Inferior parietal cortex (tissue), 1 donor: ENCODE results near the gene MARK4.
"Not testable (repeated sequence)": the region's sequence is repeated elsewhere in the genome, so short reads cannot be mapped to it uniquely, and the experiment has no call there.

Experiments
- DNase-seq: peaks from one replicate; pipeline ENCODE4 v3.0.0-alpha.2; 2016; ENCODE audit errors: extremely low spot score

Gene MARK4

DNA sequence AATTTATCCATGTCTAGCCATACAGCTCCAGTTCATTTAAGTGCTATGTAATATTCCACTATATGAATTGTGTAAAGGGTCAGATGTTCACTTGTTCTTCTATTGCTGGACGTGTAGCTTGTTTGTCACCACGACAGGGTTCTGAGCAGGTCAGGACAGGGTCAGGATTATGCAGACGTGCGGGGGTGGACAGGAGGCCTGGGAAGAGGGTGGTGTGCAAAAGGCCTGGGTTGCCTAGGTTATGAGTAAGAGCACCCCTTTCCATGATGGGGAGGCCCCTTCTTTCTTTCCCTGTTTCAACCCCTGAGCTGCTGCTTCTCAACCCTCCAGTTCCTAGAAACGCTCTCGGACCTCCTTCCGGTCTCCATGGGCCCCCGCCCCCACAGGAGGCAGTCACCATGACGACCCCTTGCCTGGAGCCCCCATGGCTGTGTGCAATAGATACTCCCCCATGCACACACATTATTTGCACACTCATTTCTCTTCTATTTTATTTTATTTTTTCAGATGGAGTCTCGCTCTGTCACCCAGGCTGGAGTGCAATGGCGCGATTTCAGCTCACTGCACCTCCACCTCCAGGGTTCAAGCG is 7.8 kb upstream of the MARK4 start:
- no peak for DNase-seq

DNA sequence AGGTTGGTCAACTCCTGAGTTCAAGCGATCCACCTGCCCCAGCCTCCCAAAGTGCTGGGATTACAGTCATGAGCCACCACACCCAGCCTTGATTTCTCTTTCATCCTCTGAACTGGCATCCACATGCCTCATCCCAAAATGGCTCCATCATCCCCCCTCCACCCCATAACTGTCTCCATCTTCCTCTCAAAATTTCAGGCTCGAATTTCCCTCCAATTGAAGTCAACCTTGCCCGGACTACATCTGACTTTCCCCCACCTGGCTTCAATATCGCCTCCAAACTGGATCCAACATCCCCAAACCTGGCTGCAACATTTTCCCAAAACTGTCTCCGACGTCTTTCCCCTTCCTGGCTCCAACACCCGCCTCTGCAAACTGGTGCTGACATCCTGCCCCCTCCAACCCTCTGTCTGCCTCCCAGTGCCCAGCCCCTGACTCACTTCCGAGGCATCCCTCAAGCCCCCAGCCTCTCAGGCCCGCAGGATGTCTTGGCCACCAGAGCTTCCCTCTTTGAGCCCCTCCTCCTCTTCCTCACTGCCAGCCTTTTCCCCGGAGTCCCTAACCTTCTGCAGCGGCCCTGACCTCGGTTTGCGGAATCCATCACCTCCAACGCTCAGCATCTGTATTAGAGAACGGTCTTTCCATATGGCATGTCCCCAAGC is 6.8 kb upstream of the MARK4 start:
- no peak for DNase-seq

- DNase-seq, result no peak
Observed at GRCh38 chr19:45245334-45245787, 5.7 kb upstream of the MARK4 start, which contains the start of gene EXOC3L2. TSS of gene EXOC3L2 (minus strand) at chr19:45245407. CDS start at chr19:45239045, 6,362 bp downstream.

- no peak for DNase-seq
Observed at GRCh38 chr19:45245826-45246225, 5.2 kb upstream of the MARK4 start.

GRCh38 chr19:45247136-45247535 is 3.9 kb upstream of the MARK4 start:
- DNase-seq, result no peak

DNA sequence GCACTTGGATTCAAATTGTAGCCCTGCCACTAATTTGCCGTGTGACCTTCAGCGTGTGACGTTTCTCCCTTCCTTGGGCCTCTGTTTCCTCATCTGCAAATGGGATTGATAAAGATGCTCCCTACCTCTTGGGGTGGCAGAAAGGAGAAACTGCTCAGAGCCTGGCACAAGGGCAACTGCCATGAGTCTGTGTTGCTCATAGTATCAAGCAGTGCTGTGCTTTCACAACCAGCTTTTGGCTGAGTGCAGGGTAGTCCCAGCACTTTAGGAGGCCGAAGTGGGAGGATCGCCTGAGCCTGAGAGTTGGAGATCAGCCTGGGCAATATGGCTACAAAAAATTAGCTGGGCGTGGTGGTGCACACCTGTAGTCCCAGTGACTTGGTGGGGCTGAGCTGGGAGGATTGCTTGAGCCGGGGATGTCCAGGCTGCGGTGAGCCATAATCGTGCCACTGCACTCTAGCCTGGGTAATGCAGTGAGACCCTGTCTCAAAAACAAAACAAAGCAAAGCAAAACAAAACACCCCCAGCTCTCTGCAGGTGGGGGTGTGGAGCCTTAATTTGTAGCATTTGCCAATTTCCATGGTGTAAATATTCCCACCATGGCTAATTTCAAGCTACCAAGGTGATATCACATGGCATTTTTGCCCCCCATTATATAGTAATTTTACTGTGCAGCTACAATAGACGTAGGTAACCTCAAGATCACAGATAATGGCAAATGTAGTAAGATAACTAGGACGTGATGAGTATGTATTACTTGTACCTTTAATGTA is 1.6 kb upstream of the MARK4 start:
- DNase-seq, result no peak

GRCh38 chr19:45250216-45250831 is 747 bp upstream of the MARK4 start:
- DNase-seq, result no peak

GRCh38 chr19:45251452-45252354 is 632 bp downstream of the MARK4 start:
- DNase-seq, result no peak

DNA sequence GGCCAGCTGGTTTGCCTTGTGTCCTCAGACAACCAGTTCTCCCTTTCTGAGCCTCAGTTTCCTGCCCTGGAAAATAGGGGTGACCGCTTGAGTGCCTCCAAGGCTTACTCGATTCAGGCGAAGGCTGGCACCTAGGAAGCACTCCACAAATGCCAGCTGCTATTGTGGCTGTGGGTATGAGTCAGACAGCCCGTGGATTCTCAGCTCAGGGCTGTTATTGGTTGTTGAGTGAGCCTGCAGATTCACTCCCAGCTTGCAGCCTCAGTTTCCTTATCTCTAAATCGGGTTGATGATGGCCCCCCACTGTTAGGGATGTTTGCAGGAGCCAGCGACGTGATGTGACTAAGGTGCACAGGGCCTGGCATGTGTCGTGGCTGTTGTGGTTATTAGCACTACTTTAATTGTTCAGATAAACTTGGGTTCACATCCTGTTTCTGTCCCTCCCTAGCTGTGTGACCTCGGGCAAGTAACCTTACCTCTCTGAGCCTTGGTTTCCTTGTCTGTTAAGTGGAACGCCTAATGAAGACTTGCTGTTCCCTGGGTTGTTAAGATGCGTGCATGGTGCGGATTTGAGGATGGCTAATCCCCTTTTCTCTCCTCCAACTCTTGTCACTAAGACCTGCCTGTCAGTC is 2.4 kb downstream of the MARK4 start:
- DNase-seq, result no peak

- no peak for DNase-seq
Observed at GRCh38 chr19:45254044-45254531, 3.0 kb downstream of the MARK4 start.

- no peak for DNase-seq
Observed at GRCh38 chr19:45255611-45256157, 4.6 kb downstream of the MARK4 start.

DNA sequence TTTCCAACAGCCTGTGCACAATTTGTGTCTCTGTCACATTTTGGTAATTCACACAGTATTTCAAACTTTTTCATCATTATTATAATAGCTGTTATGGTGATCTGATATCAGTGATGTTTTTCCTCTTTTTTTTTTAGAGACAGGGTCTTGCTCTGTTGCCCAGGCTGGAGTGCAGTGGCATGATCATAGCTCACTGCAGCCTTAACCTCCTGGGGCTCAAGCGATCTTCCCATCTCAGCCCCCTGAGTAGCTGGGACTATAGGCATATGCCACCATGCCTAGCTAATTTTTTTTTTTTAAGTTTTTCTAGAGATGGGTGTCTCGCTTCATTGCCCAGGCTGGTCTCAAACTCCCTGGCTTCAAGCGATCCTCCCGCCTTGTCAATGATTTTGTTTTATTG is 5.8 kb downstream of the MARK4 start:
- no peak for DNase-seq

DNA sequence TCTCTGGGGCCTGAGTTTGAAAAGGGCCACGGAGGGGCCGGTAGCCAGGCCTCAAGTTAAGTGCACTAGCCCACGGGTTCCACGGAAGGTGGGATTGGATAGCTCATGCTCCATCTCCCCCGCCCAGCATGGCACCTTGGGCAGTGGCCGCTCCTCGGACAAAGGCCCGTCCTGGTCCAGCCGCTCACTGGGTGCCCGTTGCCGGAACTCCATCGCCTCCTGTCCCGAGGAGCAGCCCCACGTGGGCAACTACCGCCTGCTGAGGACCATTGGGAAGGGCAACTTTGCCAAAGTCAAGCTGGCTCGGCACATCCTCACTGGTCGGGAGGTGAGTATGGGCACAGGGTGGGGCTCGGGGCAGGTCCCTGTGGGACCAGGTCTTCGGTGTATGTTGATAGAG is 7.8 kb downstream of the MARK4 start:
- DNase-seq, result no peak

DNA sequence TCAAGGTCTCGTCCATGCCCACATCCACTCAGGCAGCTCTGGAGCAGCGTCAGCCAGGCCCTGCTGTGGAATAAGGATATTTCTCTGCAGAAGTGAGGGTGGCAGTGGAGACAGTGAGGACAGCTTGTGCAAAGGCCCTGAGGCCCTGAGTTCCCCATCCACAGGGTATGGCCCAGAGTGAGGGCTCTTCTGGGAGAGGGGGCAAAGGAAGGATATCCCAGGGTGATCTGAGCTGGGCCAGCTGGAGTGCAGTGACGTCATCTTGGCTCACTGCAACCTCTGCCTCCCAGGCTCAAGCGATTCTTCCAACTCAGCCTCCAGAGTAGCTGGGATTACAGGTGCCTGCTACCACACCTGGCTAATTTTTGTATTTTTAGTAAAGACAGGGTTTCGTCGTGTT is 11.5 kb downstream of the MARK4 start:
- DNase-seq, result no peak

- no peak for DNase-seq
Observed at GRCh38 chr19:45263013-45263412, 11.9 kb downstream of the MARK4 start.

DNA sequence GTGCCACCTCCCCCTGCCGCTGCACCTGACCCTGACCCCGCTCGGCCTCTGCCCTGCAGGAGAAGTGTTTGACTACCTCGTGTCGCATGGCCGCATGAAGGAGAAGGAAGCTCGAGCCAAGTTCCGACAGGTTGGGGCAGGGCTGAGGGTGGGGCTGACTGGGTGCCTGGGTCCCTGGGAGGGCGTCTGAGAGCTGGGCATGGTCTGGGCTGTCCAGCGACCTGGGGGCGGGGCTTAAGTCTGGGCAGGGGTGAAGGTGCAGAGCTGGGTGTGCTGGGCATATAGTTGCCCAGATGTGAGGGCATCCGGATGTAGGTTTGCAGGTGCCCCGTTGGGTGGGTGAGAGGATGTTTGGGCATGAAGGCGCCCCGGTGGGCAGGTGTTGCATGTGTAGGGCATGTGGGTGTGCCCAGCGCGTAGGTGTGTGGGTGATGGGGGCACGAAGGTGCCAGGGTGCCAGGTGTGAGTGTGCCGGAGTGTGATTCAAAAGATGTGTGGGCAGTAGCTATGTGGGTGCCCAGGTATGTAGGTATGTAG is 13.8 kb downstream of the MARK4 start:
- DNase-seq, result no peak

DNA sequence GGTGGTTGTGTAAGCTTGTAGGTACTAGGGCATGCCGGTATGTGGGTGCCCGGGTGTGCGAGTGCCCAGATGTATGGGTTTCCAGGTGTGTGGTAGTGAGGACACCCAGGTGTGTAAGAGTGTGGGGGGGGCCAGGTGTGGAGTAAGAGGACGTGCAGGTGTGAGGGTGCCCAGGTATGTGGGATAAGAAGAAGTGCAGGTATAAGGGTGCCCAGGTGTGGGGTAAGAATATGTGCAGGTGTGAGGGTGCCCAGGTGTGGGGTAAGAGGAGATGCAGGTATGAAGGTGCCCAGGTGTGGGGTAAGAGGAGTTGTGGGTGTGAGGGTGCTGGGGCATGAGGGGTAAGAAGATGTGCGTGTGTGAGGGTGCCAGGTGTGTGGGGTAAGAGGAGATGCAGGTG is 14.3 kb downstream of the MARK4 start:
- no peak for DNase-seq

GRCh38 chr19:45267296-45267695 is 16.2 kb downstream of the MARK4 start:
- DNase-seq, result no peak

- DNase-seq, result not testable (repeated sequence)
Observed at GRCh38 chr19:45269939-45270338, 18.9 kb downstream of the MARK4 start.

DNA sequence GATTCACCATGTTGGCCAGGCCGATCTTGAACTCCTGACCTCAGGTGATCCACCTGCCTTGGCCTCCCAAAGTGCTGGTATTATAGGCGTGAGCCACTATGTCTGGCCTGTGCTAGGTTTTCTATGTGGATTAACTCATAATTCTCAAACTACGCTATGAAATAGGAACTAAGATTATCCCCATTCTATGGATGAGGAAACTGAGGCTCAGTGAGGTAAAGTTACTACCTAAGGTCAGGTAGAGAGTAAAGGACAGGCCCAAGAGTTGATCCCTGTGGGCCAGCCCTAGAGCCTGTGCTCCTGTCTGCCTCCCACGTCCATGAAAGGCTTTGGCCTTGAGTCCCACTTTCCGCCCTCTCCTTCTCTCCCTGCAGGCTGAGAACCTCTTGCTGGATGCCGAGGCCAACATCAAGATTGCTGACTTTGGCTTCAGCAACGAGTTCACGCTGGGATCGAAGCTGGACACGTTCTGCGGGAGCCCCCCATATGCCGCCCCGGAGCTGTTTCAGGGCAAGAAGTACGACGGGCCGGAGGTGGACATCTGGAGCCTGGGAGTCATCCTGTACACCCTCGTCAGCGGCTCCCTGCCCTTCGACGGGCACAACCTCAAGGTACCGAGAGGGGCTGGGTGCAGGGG is 20.1 kb downstream of the MARK4 start:
- no peak for DNase-seq
